HG03097 (cell line): ENCODE measurements around the gene NDUFAF5.
A peak's percentile ranks its signal among the peaks of the same experiment; 100 is the strongest.

Source experiments
- ATAC-seq: cut with Tn5 transposase; IDR thresholded peaks from one replicate; pipeline ENCODE4 v1.9.1; 2021; ENCODE audit not compliant: unreplicated experiment, low FRiP score

NDUFAF5 gene

DNA sequence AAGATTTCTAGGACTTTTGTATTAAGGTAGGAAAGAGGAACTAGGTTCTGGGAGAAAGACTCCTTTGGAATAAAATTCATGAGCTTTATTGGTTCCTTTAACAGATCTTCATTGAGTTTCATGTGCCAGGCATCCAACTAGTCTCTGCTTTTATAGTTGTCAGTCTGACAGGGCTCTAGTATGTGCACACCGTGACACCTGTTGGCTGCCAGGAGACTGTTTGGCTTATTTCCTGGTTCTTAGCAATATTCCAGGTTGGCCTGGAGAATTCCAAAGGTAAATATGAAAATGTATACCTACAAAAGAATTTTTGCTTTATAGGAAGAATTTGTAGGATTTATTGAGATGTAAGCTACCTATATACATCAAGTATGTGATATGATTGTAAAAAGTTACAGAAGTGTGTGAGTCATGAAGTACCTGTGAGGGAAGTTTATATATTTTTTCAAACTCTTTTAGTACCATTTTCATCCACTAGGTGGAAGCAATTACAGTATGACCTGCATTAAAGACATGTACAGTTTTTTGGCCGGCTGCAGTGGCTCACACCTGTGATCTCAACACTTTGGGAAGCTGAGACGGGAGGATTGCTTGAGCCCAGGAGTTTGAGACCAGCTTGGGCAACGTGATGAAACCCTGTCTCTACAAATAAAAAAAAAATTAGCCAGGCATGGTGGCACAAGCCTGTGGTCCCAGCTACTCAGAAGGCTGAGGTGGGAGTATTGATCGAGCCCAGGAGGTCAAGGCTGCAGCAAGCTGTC is 35.2 kb downstream of the NDUFAF5 start:
- peak; percentile 69 for ATAC-seq

DNA sequence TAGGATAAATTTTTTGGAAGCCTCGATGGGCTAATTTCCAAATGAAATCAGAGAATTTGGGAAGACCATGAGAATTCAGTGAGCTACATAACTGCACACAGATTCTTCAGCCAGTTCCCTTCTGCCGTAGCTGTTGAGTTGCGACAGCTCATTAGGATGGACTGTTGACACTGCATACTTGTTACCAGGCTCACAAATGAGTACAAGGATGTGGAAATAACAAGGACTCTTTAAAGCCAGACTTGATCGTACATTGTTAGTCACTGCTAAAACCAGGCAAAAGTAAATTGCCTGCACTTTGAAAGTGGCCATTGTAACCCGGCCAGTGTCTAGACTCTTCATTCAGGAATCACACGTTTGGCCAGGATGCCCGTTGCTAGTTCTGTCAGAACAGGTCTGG is 37.0 kb downstream of the NDUFAF5 start:
- ATAC-seq, result no peak

DNA sequence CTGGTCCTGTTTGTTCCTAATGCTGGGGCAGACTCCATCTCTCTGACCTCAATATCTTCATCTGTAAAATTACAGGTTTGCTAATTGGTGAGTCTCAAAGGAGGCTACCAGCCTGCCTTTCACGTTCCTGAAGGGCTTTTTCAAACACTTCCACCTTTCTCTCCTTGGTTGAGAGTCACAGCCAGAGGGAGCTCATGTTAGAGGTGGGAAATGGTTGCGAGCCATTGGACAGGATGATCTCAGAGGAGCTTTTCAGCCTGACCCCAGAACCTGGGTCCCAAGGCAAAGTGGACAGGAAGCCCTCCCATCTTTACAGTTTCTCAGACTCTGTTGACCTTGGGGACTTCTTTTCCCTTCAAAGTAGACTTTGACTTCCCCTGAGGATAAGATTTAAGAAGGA is 37.6 kb downstream of the NDUFAF5 start:
- ATAC-seq, result no peak

DNA sequence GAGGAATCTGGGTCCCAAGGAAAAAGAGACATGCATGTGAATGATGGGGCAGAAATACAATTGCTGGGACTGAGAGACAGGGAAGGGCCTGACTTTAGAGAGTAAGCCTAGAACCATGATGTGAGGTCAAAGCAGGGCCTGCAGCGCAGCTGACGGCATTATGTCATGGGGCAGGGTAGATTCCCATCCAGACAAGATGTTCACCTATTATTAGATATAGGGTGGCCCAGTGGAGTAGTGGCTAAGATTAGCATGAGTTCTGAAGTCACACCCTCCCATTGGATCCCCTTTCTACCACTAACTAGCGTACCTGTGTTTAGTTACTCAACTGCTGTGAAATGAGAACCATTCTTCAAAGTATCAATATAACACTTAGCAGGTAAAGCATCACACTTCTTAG is 39.6 kb downstream of the NDUFAF5 start:
- no peak for ATAC-seq

DNA sequence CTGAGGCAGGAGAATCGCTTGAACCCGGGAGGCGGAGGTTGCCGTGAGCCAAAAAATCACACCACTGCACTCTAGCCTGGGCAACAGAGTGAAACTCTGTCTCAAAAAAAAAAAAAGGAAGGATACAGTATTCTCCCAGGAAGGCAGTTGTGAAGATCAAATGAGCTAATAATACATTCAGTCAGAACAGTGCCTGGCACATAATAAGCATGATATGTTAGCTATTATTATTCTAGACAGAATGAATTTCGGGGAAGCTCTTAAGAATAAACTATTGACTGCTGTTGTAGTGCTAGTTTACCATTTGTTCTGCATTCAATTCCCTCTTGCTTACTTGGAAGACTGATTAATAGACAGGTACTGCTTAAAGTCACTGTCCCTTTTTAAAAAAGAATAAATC is 40.6 kb downstream of the NDUFAF5 start:
- no peak for ATAC-seq

DNA sequence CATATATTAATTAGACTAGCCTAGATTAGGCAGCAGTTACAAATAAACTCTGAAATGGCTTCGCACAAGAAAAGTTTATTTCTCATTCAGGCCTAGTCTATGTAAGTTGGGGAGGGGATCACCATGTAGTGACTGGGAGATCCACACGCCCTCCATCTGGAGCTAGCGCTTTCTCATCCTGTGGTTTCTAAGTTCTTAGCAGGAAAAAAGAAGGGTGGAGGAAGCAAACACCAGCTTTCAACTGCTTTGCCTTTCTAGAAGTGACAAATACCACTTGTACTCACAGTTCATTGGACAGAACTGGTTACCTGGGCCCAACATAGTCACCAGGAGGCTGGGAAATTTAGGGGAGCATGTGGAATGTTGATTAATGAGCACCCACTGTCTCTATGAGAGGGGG is 46.6 kb downstream of the NDUFAF5 start:
- no peak for ATAC-seq

DNA sequence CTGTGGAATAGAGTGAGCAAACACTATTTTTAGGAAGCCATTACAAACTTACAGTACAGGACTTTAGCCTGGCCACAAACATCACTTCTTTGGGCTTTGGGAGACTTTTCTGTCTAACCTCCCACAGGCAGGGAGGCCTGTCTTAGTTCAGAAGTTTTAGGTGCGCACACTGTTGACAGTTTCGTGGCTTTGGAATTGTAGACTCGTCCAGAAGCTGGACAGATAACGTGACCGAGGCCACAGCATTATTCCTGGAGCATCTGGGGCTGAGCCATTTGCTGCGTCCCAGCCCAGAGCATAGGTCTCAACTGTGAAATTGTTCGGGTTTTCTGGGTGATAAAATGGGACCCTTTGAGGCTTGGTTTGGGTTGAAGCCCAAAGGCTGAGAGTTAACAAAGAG is 53.8 kb downstream of the NDUFAF5 start:
- no peak for ATAC-seq

DNA sequence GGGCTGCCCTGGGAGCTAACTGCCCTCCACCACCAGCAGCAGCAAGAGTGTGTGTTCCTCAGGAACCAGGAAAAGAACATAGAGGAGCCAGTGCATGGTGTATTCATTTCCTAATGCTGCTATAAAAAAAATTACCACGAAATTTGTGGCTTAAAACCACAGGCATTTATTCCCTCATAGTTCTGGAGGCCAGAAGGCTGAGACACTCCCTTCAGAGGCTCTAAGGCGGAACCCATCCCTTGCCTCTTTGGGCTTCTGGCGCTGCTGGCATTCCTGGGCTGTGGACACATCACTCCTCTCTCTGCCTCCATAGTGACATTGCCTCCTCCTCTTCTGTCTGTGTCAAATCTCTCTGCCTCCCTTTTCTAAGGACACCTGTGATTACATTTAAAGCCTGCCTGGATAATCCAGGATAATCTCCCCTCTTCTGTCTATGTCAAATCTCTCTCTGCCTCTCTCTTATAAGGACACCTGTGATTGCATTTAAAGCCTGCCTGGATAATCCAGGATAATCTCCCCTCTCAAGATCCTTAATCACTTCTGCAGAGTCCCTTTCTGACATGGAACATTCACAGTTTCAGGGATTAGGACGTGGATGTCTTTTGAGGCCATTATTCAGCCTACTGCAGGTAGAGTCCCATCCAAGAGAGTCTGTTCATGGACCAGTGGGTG is 54.7 kb downstream of the NDUFAF5 start:
- no peak for ATAC-seq

DNA sequence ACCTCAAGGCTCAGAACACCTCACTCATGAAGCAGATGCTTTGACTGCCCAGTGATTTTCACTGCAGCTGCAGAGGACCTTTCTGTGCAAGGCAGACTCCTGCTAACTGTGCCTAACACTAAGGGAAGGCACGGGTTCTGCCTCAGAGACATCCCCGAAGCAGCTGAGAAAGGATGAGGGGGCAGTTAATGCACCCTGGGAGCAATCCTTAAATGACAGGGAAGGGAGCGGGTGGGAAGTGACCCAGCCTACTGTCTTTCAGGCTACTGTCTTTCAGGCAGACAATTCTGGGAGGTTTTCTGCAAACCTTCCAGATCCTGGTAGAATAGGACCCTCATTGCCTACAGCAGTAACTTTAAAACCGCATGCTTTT is 55.3 kb downstream of the NDUFAF5 start:
- no peak for ATAC-seq

DNA sequence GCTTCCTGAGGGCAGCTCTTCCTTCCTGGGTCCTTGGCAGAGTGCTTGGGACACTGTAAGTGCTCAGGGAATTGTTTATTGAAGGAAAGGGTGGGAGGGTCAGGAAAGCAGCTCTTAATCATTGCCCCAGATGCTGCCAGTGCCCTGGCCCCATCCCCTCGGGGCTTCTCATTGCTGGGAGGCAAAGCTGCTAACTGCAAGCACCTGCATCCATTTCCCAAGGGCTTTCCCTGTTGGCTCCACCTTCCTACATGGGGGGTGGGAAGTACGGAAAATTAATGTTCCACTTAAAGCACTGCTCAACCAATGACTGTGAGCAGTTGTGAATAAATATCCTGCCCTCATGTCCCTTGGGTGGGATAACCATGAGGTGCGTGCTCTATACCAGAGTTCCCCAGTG is 56.4 kb downstream of the NDUFAF5 start:
- ATAC-seq, result no peak

DNA sequence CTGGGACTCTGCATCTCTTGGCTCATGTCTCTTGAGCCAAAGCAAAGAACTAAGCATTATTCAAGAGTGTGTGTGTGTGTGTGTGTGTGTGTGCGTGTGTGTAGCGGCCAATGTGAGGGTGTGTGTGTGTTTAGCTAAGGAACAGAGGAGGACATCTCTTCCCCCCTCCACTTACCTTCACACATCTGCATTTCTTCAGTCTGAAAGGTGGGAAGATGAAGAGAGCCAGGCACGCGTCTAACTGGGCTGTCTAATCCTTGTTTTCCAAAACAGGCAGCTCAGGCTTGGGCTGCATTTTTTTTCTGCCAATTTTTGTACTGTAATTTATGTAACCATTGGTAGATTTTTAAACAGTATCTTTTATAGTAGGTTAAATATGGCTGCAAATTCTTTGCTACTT is 59.5 kb downstream of the NDUFAF5 start:
- no peak for ATAC-seq

DNA sequence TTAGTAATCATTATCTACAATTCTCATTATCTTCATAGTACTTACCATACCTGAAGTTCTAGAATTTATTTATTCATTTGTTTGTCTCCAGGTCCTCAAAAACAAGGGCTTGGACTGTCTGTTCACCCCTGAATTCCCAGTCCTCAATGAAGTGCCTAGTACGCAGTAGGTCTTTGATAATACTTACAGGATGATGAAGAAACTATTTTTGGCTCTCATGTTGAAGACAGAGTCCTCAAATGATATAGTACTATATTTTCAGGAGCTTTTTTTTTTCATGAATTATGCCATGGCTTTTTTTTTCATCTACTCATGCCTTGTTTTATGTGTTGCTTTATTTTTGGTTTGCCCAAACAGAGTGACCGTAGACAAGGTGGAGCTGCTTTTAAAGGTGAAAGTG is 66.5 kb downstream of the NDUFAF5 start:
- no peak for ATAC-seq

DNA sequence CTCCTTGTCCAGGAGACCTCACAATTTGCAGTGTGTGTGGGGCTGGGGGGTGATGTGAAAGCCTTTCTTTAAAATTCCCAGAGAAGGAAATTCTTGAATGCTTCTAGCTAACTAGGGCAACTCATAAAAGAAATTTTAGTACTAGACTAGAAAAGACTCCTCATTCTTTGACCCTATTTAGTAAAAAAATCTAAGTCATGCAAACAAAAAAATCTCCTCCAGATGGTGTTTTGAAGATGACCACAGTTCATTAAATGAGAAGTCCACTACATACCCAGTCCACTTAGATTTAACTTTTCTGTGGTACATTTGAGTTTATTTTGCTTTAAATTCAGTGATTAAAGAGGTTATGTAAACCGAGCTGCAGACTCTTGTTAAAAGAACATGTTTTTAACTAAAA is 67.5 kb downstream of the NDUFAF5 start:
- ATAC-seq, result no peak

DNA sequence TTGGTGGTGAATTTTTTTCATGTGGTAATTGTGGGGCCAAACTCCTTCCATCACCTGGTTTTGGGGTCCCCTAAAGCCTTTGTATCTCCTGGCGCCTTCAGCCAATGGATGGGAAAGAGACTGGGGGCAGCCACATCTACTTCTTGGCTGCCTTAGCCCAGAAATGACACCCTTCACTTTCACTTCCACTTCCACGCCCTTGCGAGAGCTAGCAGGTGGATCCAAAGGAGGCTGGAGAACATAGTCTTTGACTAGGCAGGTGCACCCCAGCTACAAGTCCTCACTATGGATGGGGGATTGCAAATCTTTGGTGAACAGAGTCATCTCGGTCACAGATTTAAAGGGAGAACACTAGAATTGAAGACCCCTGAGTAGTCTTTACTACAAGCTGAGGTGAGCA is 70.8 kb downstream of the NDUFAF5 start:
- ATAC-seq, result no peak

DNA sequence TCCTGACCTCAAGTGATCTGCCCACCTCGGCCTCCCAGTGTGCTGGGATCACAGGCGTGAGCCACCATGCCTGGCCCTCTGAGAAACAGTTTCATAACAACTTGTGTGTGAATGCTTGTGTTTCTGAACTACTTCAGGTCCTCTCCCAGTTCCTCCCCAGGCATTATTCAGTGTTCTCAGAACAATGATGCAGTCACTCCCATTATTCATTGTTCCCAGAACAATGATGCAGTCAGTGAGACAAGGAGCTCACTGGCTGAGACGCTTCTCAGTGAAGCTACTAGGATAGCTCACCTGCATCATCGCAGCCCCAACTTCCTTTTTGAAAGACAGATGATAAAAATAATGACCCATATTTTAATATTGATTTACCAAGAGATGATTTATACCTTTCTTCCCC is 71.5 kb downstream of the NDUFAF5 start:
- ATAC-seq, result no peak

DNA sequence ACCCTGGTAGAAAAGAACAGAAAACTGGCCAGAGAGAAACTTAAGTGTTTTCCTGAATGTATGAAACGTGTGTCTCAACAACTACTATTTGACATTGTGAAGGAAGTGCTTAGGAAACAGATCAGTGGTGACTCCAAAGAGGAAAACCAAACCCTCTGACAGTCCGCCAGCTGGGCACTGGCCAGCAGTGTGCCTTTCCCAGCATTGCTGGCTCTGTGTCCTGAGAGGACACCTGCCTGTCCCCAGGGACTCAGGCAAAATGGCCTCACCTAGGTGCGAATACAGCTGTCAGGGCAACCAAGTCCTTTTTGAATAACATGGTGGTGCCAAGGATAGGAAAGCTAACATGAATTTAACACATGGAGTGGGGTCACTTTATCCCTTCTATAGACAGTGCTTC is 72.5 kb downstream of the NDUFAF5 start:
- ATAC-seq, result no peak

DNA sequence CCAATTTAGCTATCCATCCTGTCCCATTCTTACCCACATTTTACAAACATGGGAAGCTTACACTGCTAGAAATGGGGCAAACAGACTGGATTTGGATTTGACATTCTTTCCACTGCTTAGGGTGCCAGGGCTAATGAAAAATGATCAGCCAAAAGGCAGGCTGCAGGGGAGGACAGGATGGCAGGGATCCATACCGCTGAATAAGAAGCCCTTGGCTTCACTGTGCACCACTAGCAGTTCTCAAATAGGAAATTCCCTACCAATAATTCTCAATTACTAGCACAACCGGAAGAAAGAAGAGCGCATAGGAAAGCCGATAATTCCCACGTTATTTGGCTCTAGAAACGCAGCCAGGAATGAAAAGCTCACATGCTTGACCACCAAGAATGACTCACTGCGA is 73.1 kb downstream of the NDUFAF5 start:
- ATAC-seq, result no peak

DNA sequence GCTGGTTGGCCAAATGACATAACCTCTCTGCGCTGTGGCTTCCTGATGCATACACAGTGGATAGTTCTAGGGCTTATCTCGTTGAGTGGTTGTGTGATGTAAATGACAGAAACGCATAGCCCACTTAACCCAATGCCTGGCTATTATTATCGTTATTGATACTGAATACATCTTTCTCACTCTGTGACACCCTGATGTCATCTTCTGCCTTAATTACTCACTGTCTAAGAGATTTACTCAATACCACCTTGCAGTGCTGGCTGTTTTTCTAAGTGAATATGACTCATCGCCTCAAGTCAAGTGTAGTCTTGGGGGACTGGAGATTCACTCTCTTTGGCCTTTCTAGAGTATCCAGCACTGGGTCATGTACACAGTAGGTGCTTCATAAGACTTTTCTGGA is 73.6 kb downstream of the NDUFAF5 start:
- ATAC-seq, result no peak

DNA sequence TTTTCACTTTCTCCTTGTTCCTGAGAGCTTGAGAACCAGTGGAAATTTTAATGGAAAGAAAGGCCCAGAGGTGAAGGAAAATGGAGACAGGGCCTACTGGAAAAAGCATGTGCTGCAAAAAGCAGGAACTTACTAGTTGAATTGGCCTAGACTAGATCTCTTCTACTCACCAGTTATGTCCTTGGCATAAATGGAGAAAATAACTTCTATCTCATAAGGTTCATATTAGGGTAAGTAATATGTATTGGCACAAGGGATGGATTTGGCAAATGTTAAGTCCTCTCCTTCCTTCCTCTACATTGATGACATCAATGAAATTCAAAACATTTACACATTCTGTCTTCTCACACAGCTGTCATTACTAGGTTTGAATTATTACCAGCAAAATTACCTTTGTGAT is 74.0 kb downstream of the NDUFAF5 start:
- no peak for ATAC-seq

DNA sequence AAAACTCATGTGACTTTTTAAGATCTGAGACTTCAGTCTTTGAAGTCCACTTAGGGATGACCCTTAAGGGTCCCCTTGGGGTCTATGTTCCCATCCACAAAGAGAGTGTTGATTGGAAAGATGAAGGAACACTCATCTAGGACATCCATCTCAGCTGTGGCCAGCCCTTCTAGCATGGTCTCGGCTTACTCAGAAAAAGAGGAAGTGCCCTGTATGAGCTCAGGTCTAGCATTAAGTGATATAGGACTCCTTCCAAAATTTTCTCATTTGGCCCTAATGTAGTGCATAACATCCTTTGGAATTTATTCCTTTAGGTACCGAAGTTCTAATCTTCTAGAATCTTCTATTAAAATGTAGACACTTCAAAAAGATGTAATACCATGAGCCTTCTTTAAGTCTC is 77.4 kb downstream of the NDUFAF5 start:
- ATAC-seq, result no peak

DNA sequence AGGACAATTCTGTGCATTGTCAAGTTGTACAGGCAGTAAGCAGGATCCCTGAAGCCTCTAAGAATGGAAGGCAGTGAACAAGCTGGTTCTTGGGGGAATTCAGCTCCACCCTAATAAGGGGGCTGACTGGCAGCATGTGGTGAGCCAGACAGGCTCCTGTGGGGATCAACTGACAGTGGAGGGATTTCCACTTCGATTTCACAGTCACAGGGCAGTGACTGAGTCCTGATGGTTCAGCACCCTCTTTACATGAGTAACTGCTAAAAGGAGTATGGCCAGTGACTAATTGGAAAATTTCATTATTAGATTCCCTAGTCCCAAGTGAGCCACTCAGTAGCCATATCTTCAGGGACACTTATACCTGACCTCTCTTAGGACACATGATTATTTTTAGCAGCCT is 78.4 kb downstream of the NDUFAF5 start:
- ATAC-seq, result no peak

DNA sequence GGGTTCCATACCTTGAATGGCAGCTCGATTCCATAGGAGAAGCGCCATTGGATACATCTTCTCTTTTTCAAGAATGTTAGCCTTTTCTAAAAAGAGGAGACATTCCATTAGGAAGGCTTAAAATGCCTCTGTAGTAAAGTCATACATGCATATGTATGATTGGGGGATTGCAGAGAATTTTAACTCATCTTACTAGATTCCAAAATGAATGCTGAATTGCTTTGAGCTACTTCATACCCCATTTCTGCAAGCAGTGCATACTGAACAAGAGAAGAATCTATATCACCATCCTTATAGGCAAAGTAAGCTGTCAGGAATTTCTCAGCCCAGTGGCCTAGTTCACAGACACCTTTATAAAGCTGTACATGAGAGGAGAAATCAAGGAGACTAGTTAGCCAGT is 80.3 kb downstream of the NDUFAF5 start:
- no peak for ATAC-seq
